GM21390 (cell line): ENCODE results near the gene COL5A1.

Source experiments
- ATAC-seq: cut with Tn5 transposase; IDR thresholded peaks from one replicate; pipeline ENCODE4 v1.9.1; 2021; ENCODE audit not compliant: unreplicated experiment

The COL5A1 gene

DNA sequence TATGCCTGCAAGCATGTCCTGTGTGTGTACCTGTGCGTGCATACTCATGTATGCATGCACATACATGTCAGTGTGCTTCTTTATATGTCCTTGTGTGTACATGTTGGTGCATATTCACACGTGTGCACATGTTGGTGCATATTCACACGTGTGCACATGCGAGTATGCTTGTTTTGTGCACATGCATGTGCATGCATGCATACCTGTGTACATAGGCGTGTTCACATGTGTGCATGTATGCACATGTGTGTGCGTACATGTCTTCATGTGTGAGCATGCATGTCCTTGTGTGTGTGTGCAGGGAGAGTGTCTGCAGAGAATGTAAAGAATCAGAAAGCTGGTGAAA, 166.8 kb downstream of the COL5A1 start:
- ATAC-seq: no peak

DNA sequence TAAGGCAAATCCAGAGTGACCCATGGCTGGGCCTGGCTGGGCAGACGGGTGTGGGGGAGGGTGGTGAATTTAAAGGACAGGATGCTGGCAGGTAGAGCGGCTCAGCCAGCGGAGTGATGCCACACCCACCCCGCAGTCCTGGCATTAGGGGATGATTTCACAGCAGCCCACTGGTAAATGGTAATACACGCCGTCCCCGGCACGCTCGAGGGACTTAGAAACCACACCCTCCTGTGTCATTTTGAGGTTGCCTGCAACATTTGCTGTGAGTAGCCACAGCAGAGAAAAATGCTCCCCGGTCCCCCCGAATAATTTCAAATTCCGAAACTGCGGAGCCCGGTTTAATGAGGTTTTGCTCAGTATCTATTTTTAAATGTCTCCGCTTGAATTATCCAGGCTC, 167.7 kb downstream of the COL5A1 start:
- ATAC-seq: no peak

DNA sequence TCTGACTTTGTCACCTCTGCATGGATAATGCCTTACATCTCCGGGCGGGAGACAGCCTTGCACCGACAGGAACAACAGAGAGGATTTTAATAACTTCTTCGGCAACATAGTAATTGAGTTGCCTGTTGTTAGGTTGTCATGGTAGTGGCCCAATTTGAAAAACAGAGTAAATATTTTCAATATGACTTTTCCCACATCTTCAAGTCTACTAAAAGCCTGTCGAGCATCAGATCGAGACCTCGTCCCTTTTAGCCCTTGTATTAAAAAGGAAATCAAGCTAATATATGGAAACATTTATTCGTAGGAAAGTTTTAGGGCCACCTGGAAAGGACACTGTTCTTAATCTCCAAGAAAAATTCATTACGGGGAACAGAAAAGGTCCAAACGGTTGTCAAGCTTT, 168.2 kb downstream of the COL5A1 start:
- ATAC-seq: no peak

DNA sequence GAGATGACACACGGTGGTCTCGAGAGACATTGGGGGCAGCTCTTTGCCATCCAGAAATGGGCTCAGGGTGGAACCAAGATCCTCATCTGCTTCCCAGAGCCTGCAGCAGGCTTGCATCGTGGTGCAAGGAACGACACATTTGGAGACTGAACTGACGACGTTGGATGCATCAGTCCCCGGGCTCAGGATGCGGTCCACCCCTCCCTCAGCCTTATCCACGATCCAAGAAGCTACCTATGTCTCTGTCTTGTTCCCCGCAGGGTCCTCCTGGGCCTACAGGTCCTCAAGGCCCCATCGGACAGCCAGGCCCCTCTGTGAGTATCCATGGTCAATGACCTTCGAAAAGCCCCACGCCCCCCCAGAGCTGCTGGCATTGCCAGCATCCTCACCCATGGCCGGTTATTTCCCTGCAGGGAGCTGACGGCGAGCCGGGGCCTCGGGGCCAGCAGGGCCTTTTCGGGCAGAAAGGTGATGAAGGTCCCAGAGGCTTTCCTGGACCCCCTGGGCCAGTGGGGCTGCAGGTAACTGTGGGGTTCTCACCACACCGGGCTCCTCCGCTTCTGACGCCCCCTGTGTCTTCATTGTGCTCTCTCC, 169.6 kb downstream of the COL5A1 start:
- ATAC-seq: no peak

DNA sequence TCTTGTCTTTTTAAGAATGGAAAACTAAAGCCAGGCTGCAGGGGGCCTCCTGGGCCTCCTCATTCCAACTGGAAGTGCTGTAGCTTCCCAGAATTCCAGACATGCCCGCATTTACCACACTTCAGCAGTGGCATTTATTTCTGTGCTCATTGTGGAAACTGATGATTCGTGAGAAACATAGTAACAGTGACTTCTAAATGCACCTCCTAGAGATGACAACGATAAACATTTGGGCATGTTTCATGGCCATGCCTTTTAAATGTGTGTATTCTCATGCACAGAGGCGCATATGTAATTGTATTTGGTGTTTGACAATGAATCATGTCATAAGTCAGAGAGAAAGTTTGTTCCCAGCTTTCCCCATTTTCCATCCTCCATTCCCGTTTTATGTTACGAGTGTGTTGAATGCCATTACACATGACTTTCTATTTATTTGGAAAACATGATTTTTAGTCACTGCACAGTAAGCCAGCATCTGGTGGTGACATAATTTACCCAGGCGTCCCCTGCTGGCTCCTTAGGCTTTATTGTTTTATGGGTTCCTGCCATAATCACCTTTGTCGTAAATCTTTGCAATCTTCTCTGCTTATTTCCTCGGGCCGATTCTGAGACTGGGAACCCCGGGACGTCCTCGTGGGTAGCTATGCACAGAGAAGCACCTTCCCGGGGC, 170.2 kb downstream of the COL5A1 start:
- ATAC-seq: no peak

DNA sequence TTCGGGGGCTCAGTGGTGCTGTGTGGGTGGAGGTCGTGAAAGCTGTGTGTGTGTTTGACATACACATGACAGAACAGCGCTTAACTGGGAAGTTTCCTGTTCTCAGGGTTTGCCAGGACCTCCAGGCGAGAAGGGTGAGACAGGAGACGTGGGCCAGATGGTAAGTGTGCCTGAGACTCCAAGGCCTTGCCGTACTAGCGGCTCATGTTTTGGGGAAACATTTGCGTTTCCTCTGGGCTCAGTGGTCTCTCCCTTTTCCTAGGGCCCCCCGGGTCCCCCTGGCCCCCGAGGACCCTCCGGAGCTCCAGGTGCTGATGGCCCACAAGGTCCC, 170.7 kb downstream of the COL5A1 start:
- no peak for ATAC-seq

DNA sequence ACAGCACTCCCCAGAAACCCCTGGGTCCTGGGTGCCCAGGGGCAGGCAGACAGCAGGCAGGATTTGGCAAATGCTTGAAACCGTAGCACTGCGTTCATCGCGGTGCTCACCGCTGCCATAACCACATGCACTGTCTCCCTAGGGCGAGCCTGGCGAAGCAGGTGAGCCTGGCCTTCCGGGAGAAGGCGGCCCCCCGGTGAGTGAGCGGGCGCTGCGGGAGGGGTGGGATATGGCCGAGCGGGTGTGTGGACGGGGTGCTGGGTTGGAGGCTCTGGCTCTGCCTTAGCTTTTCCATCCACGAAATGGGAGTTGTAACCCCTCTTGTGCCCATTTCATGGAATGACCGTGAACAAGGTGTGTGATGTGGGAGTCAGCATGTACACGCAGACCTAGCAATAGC, 172.2 kb downstream of the COL5A1 start:
- ATAC-seq: no peak

DNA sequence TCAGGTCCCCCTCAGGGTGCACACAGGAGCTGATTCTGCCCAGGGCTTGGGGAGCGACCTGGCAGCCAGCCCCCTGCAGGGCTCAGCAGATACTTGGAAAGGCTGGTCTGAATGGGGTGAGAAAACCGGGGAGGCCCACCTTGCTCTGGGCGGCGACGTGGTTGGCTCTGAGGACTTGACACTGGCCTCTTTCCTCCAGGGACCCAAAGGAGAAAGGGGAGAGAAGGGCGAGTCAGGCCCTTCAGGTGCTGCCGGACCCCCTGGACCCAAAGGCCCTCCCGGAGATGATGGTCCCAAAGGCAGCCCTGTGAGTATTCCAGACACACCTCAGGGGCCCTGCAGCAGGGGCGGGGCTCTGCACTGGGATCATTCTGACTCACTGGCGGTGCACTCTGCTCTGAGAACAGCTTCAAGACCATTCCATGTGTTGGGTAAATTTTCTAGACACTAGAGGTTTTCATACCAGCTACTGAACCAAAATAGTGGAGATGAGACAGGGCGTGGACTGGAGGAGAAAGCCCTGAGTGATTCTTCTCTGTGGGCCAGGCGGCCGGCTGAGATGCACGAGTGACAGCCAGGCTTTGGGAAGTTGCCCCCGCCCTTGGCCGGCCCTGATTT, 173.1 kb downstream of the COL5A1 start:
- no peak for ATAC-seq

DNA sequence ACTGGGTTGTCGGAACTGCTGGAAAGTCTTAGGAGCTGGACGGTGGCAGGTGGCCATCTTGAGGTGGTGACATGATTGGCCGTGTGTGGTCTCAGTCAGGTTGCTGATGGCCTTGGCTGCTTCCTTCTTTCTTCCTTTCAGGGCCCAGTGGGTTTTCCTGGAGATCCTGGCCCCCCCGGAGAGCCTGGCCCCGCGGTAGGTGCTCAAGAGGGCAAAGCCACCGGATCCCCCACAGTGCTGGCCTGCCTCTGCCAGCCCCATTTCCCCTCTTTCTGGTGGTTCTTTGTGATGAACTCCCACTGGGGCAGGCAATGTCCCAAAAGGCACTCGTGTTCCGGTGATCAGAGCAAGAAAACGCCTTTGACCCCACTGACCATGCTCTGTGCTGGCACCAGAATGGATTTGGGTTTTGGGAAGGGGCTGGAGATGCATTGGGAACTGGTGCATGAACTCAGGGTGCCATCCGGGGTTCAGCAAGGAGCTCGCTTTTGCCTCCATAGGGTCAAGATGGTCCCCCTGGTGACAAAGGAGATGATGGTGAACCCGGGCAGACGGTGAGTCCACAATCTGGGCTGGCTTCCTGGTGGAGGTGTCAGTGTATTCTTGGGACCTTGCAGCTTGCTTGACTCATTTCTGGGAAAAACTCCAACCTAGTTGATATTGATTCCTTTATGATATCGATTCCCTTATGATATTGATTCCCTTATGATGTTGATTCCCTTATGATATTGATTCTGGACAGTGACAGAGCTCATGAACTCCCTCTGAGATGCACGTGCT, 174.0 kb downstream of the COL5A1 start:
- ATAC-seq: no peak

DNA sequence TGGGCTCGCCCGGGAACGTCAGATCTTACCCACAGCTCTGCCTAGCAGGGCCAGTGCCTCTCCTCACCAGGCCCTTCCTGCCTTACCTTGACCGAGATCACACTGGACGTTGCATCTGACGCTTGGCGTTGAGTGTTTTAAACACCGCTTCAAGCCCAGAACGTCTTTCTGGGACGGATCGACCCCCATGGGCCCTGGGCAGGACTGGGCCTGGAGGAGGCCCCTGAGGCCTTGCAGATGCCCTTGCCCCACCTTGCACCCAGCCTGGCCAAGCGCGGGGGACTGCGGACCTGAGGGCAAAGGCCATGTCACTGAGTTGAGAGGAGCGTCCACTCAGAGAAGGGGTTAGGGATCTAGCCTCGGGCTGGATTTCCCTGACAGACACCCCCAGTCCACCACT, 174.7 kb downstream of the COL5A1 start:
- ATAC-seq: no peak

DNA sequence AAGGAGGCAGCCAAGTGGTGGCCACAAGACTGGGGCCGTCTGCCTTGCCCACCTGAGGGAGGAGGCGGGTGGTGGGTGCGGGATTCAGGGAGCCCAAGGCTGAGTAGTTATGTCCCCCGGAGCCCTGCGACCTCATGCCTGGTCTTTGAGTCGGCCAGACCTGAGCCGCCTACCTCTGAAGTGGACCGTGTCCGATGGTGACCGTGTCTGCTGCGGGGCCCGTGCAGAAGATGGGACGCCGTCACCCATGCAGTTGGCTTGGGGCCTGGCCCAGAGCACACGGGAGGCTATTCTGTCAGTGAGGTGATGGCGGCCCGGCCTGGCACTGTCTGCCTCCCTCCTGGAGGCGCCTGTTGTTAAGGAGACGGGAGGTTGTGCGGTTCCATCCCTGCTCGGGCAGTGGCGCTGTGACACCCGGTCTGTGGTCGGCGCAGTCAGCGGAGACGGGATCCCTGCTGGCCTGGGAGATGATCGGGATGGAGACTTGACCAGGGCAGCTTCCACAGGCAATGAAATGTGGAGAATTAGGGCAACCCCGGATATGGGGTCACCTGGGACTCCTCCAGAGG, 176.5 kb downstream of the COL5A1 start:
- no peak for ATAC-seq

DNA sequence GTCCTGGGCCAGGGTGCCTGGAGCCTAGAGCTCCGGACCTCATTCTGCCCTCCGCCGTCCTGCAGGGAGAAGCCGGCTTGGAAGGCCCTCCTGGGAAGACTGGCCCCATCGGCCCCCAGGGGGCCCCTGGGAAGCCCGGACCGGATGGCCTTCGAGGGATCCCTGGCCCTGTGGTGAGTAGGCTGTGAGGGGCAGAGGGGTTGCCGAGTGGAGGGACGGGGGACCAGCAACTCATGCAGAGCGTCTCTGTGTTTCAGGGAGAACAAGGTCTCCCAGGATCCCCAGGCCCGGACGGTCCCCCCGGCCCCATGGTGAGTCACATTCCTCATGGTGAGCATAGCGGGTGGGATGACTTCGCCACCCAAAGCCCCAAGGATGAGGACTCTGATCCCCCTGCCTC, 177.0 kb downstream of the COL5A1 start:
- ATAC-seq: no peak

DNA sequence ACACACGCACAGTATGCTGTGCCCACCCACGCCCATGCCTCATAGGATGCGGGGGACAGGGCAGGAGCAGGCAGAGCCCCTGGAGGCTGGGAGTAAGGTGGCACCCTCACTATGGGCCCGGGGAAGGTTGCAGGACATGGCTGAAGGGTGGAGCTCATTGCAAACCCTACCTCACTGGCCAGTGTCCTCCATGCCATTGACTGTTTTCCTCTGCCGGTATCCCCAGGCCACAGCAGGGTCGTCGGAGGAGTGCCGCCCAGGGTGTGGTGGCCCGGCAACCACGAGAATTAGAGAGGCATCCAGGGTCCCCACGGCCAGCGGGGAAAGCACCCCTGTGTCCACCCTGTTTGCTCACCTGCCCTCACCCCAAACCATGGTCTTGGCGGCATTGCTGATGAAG, 179.3 kb downstream of the COL5A1 start:
- no peak for ATAC-seq

DNA sequence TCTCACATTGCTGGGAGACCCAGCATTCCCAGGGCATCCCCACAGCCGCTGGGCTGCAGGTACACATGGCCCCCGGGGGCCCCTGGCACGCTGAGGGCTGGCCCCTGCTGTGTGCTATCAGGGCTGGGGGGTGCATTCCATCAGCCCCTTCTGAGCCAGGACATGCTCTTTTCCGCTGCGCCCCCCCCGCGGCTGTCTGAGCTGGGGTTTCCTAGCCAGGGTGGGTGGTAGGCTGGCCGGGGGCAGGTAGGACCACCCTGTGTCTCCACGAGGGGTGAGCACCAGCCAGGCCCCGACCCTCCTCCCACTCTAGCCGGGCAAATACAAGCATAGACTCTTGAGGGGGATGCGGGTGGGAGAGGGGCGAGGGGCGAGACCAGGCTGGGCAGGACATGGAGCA, 180.9 kb downstream of the COL5A1 start:
- no peak for ATAC-seq

DNA sequence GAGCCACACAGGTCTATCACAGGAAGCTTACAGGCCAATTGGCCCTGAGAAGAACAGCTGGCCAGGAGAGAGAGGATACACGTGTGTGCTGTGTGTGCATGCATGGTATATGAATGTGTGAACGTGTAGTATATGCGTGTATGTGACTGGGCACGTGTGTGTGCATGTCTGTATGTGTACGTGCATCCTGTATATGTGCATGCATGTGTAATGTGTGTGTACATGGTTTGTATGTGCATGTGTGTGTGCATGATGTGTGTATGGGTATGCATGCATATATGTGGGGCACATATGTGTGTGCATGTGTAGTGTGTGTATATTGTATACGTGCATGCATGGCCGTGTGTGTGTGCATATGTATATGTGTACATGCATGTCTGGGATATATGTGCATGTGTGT, 182.0 kb downstream of the COL5A1 start:
- ATAC-seq: no peak

DNA sequence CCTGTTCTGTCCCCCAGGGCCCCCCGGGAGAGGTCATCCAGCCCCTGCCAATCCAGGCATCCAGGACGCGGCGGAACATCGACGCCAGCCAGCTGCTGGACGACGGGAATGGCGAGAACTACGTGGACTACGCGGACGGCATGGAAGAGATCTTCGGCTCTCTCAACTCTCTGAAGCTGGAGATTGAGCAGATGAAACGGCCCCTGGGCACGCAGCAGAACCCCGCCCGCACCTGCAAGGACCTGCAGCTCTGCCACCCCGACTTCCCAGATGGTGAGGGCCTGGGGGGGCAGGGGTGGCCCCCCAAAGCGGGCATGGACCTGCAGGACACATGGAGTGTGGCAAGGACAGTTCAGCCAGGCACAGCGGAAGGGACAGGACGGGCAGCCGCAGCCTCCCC, 183.0 kb downstream of the COL5A1 start:
- no peak for ATAC-seq

DNA sequence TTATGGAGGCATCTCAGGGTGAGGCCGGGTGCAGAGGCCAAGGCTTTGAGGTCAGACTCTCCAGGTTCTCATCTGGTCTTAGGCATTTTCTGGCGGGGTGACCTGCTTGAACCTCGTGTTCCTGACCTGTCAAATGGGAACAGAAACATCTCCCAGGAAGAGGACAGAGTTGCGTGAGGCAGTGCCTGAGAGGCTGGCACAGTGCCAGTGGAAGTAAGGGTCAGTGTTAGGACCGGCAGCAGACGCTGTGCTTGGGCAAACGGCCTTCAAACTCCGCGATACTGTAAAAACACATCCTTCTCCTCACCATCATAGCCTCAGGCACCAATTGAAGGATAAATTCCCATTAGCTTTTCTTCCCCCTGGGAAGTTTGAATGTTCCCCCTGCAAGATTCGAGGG, 183.4 kb downstream of the COL5A1 start:
- no peak for ATAC-seq

DNA sequence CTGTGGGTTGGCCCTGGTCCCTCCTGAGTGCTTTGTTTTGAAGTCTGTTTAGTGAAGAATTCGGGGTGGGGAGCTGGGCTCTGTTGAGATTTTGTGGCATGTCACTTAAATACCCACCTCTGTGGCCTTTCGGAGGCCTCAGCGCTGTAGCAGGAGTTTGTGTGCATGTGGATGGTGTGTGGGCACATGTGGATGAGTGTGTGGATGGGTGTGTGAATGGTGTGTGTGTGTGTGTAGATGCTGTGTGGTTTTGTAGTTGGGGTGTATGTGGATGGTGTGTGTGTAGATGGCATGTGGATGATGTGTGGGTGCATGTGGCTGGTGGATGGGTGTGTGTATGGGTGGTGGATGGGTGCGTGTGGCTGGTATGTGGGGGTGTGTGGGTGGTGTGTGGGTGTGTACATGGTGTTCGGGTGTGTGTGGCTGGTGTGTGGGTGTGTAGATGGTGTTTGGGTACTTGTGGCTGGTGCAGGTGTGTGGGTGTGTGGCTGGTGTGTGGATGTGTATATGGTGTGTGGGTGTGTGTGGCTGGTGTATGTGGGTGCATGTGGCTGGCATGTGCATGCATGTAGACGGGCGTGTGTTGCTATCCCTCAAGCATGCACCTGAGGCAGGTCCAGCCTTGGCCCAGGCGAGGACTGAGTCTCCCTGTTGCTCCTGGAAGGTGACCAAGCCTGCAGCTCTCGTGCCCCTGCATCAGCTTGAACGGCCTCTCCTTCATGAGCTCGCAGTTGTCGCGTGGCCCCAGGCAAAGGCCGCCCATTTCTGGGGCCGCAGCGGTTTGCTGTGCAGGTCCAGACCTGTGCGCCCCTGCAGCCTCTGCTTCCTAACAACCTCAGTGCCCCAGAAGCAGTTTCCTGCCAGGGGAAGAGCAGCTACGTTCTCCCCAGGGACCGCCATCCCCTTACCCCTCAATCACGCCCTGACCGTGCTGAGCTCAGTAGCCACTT, 185.0 kb downstream of the COL5A1 start:
- ATAC-seq: no peak

DNA sequence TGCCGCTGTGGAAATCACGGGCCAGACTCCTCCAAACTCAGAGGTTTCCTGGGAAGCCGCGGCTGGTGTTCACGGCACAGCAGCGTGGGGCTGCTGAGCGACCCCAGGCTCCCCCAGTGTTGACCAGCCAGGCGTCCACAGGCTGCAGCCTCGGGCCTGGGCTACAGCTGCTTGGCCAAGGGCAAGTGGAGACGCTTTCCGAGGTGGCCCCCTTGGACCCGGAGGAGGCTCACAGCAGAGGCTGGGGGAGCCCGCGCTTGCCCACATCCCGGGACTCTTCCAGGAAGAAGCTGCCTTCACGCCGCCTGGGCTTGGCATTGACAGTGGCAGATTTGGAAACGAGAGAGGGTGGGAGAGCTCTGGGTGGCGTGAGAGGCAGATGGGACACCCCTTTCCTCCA, 186.0 kb downstream of the COL5A1 start:
- ATAC-seq: no peak

DNA sequence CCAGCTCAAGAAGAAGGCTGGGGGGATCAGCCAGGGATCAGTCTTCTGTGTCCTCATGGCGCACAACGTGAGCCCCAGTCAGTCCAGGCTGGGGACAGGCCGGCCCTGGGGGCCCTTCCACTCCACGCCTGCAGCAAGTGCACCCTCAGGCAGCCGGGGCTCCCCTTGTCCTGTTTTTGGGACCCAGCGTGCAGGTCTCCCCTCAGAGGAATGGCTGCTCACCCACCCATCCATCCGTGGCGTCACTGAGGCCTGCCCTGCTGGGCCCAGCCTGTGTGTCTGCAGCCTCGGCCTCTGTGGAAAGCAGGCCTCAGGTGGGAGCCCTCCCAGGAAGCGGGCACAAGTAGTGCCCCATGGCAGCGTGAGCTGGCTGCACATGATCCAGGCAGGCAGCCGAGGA, 186.4 kb downstream of the COL5A1 start:
- ATAC-seq: no peak

DNA sequence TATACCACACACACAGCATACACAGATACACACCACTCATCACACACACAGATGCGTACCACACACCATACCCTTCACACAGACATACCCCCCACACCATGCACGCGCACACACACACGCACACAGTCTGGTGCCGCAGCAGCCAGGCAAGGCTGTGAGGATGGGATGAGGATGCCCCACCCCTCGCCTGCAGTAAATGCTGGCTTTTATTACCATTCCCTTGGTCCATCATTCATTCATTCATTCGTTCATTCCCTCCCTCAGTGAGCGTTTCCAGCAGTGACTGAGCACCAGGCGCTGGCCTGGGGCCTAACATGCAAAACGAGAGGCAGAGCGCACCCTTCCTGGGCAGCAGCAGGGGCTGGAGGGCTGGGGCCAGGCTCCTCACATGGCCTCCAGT, 187.3 kb downstream of the COL5A1 start:
- ATAC-seq: no peak
